D721Med (cell line): ENCODE measurements around the gene IFI6.

Experiments
- DNase-seq: peaks from one replicate; pipeline ENCODE4 v3.0.0; 2011; ENCODE audit warnings: low spot score; ENCODE audit not compliant: insufficient read length
- FAIRE-seq: peaks from 2 replicates; lab custom pipeline; 2011; peaks lifted over from hg19 to GRCh38; lab: Jason Lieb, UNC
- TF ChIP-seq, protein P1 (sequence below): IDR thresholded peaks from 2 replicates; pipeline ENCODE4 v1.5.1; 2012; ENCODE audit warnings: mild to moderate bottlenecking, control low read depth; ENCODE audit not compliant: insufficient read depth; ENCODE audit errors: missing control alignments

Gene IFI6

DNA sequence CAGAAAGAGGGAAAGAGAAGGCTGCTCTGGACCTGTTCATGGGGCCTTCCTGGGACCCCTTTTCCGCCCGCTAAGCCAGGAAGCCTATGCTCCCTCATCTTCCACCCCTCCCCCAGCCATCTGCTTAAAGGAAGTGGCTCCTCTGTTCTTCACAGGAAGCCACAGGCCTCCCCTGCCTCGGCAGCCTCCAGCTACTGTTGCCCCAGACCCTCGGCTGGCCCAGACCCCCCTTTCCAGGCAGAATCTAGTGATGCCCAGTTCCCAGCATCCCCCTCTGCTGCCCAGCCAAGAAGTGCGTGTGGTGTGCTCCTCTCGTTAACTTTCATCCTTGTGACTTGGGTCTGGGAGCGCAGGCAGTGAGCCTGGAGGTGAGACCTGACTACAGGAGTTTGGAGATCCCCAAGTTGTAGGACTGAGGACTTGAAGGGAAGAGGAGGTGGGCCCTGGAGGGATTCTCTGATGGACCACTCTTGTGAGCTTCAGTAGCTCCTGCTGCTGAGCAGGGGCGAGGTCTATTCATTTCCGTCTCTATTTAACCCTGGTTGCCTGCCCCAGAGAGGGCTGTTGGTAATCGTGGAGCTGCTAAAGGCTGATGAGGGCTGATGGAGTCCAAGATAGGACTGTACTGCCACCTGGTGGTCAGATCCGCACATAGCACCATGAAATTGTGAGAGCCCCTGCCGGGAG is 9.1 kb downstream of the IFI6 start:
- DNase-seq (peak; percentile 63), FAIRE-seq (no peak)
- TF ChIP-seq, protein P1, sequence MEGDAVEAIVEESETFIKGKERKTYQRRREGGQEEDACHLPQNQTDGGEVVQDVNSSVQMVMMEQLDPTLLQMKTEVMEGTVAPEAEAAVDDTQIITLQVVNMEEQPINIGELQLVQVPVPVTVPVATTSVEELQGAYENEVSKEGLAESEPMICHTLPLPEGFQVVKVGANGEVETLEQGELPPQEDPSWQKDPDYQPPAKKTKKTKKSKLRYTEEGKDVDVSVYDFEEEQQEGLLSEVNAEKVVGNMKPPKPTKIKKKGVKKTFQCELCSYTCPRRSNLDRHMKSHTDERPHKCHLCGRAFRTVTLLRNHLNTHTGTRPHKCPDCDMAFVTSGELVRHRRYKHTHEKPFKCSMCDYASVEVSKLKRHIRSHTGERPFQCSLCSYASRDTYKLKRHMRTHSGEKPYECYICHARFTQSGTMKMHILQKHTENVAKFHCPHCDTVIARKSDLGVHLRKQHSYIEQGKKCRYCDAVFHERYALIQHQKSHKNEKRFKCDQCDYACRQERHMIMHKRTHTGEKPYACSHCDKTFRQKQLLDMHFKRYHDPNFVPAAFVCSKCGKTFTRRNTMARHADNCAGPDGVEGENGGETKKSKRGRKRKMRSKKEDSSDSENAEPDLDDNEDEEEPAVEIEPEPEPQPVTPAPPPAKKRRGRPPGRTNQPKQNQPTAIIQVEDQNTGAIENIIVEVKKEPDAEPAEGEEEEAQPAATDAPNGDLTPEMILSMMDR = peak; percentile 73

- FAIRE-seq (no peak), DNase-seq (no peak)
- TF ChIP-seq, protein P1 = no peak
Observed at GRCh38 chr1:27662261-27662660, 9.7 kb downstream of the IFI6 start.

DNA sequence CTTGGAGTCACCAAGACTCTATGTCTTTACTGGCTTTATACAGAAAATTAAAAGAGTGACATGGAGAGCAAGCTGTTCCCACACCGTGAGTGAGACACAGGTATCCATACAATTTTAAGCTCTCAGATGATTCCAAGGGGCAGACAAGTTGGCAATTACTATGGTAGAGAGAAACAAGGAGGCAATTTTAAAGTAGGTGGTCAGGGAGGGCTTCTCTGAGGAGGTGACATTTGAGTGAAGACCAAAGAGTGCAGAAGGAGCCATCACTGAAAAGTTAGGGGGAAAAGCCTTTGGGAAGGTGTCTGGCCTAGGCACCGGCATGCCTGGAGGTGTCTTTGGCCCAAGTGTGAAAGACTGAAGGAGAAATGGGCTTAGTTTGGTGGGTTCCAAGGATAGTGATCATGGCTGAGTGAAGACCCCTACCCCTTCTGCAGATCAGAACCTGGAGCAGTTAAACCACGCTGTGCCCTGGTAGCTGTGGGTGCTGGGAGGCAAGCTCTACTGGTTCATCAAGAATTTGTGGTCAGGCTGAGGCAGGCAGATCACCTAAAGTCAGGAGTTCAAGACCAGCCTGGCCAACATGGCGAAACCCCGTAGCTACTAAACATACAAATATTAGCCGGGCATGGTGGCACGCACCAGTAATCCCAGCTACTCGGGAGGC is 10.4 kb downstream of the IFI6 start:
- FAIRE-seq (no peak), DNase-seq (no peak)
- TF ChIP-seq, protein P1 = no peak

GRCh38 chr1:27660300-27660835 is 11.6 kb downstream of the IFI6 start:
- DNase-seq (no peak), FAIRE-seq (no peak)
- TF ChIP-seq, protein P1 = no peak

- DNase-seq (peak; percentile 75), FAIRE-seq (no peak)
- TF ChIP-seq, protein P1 = no peak
Observed at GRCh38 chr1:27659497-27660299, 12.3 kb downstream of the IFI6 start.

GRCh38 chr1:27658951-27659496 is 13.0 kb downstream of the IFI6 start:
- DNase-seq = no peak
- TF ChIP-seq, protein P1 = no peak
- FAIRE-seq = no peak
